GM12891 (cell line): ENCODE results near the gene ENTPD2.

Source experiments
- PAX5 ChIP-seq: IDR thresholded peaks from 2 replicates; pipeline ENCODE4 v1.6.1; 2011; ENCODE audit warnings: low read length, moderate library complexity, mild to moderate bottlenecking; ENCODE audit not compliant: insufficient read depth, severe bottlenecking
- POLR2A ChIP-seq: IDR thresholded peaks from 2 replicates; pipeline ENCODE4 v1.6.1; 2011; ENCODE audit warnings: low read depth, low read length, control low read depth

- TF ChIP-seq POLR2A: no peak
- TF ChIP-seq PAX5: no peak
Observed at GRCh38 chr9:137087409-137087925, 33.6 kb upstream of the ENTPD2 start.
